ENCODE results near the gene ENKUR. TPM values are rescaled to one million over a fixed set of nuclear protein-coding genes. Genes with fewer than 3 reads are reported as not detected.

ENKUR gene
- total RNA-seq, 3 donors from 2014 or later (not counting 1 experiment from before 2014, with no cell fraction given) = 0.48 to 3.0 (median 0.73) TPM

GRCh38 chr10:24953675-24954074, 62.3 kb downstream of the ENKUR start:
- Mint-ChIP-seq H3K27me3 (ENCODE audit: low read depth in 2 of 2) (no peaks in the 10 kb centered on the region), H3K36me3 (no peaks in the 10 kb centered on the region), H3K4me3 (peak overlapping the region; percentile 83), H3K4me1 (peaks cover 6 to 9% of the 10 kb centered on the region in 2 donors), H3K9me3 (no peaks in the 10 kb centered on the region), H3K27ac (peak overlapping the region in 1 of 2 donors; percentile 6)
- no peak for ATAC-seq
- Histone ChIP-seq H3K27ac (ENCODE audit: low read length) (no peak overlapping the region), H3K27me3 (ENCODE audit: control insufficient read depth, insufficient read depth, low read length) (no peaks in the 10 kb centered on the region), H3K4me3 (ENCODE audit: low read length) (no peak overlapping the region), H3K9me3 (ENCODE audit: control insufficient read depth, insufficient read depth, low read length) (no peaks in the 10 kb centered on the region), H3K36me3 (ENCODE audit: control insufficient read depth, insufficient read depth, low read length) (no peaks in the 10 kb centered on the region), H3K4me1 (ENCODE audit: control insufficient read depth, insufficient read depth, low read length) (peaks cover 14% of the 10 kb centered on the region)
- no peak for TF ChIP-seq CTCF (IDR thresholded peaks at IDR 0.05)
- intact Hi-C loops (cut with micrococcal nuclease) = loop anchor here (5.0 kb wide), 1 partner anchor 231 kb away; the partner anchor contains the start of gene ARHGAP21
- 94% methylated on average over 11 of the region's 11 CpGs for WGBS (ENCODE audit: insufficient coverage)
- no peak for DNase-seq

- intact Hi-C loops (cut with micrococcal nuclease) = loop anchor here (1.0 to 5.0 kb wide), 3 partner anchors 66 to 310 kb away; partner anchors contain the start of gene ARHGAP21
- peak overlapping the region; percentile 75 for H3K4me3 ChIP-seq (ENCODE audit: low read length)
- 13% methylated on average over 53 of the region's 53 CpGs for WGBS (ENCODE audit: insufficient coverage)
- Mint-ChIP-seq H3K27ac (peak overlapping the region in 1 of 2 donors; percentile 6), H3K36me3 (no peaks in the 10 kb centered on the region), H3K9me3 (no peaks in the 10 kb centered on the region), H3K4me3 (peak overlapping the region; percentile 86), H3K4me1 (peaks cover 6 to 9% of the 10 kb centered on the region in 2 donors), H3K27me3 (ENCODE audit: low read depth in 2 of 2) (no peaks in the 10 kb centered on the region)
- ATAC-seq (peak; percentile 74 to 86 (median 85)), DNase-seq (peak; percentile 53 to 75)
- no peaks in the 10 kb centered on the region for H3K36me3 ChIP-seq (ENCODE audit: control insufficient read depth, insufficient read depth, low read length)
- H3K27me3 ChIP-seq (ENCODE audit: control insufficient read depth, insufficient read depth, low read length) = no peaks in the 10 kb centered on the region
- H3K4me1 ChIP-seq (ENCODE audit: control insufficient read depth, insufficient read depth, low read length) = peaks cover 14% of the 10 kb centered on the region
- H3K9me3 ChIP-seq (ENCODE audit: control insufficient read depth, insufficient read depth, low read length) = no peaks in the 10 kb centered on the region
- peak; percentile 33 for TF ChIP-seq CTCF (IDR thresholded peaks at IDR 0.05)
- H3K27ac ChIP-seq (ENCODE audit: low read length) = no peak overlapping the region
Observed at GRCh38 chr10:24952707-24953645, 63.0 kb downstream of the ENKUR start.

- Histone ChIP-seq H3K27ac (ENCODE audit: low read length) (no peak within 1 kb of the TSS), H3K4me1 (ENCODE audit: control insufficient read depth, insufficient read depth, low read length) (peaks cover 14% of the 10 kb centered on the region), H3K36me3 (ENCODE audit: control insufficient read depth, insufficient read depth, low read length) (no peaks in the 10 kb centered on the region), H3K27me3 (ENCODE audit: control insufficient read depth, insufficient read depth, low read length) (no peaks in the 10 kb centered on the region), H3K9me3 (ENCODE audit: control insufficient read depth, insufficient read depth, low read length) (no peaks in the 10 kb centered on the region), H3K4me3 (ENCODE audit: low read length) (peak within 1 kb of the TSS; percentile 75)
- no peaks in the 10 kb centered on the region for H3K9me3 Mint-ChIP-seq
- H3K27me3 Mint-ChIP-seq (ENCODE audit: low read depth in 2 of 2) = no peaks in the 10 kb centered on the region
- ATAC-seq (peak; percentile 42 to 59 (median 50)), DNase-seq (peak; percentile 17 to 59)
- peaks cover 6 to 9% of the 10 kb centered on the region in 2 donors for H3K4me1 Mint-ChIP-seq
- H3K27ac Mint-ChIP-seq = peak within 1 kb of the TSS; percentile 6 to 27
- peak within 1 kb of the TSS; percentile 86 for H3K4me3 Mint-ChIP-seq
- no peak for TF ChIP-seq CTCF (IDR thresholded peaks at IDR 0.05)
- intact Hi-C loops (cut with micrococcal nuclease) = loop anchor here (1.0 to 5.0 kb wide), 3 partner anchors 65 to 309 kb away; partner anchors contain the start of gene ARHGAP21
- no peaks in the 10 kb centered on the region for H3K36me3 Mint-ChIP-seq
- WGBS (ENCODE audit: insufficient coverage) = 3% methylated on average over 56 of the region's 56 CpGs
Observed at GRCh38 chr10:24952143-24952706, 63.7 kb downstream of the ENKUR start, which contains the start of gene PRTFDC1. Gene PRTFDC1 (minus strand): TSS chr10:24952606. CDS start chr10:24952575, 31 bp downstream.
